Heart left ventricle (tissue), 16 donors: ENCODE data around the gene FARP1. TPM values are rescaled to one million over a fixed set of nuclear protein-coding genes. Genes with fewer than 3 reads are reported as not detected.
A peak's percentile ranks its signal among the peaks of the same experiment; 100 is the strongest.

Experiments used
- ATAC-seq, 4 donors: fragments of 200-7000 bp; cut with Tn5 transposase; one replicate each; pipeline ENCODE4 v1.9.1; 2020 to 2022; ENCODE audit warnings: moderate library complexity in 4 of 4, mild to moderate bottlenecking in 3 of 4, moderate number of reproducible peaks in 1 of 4
- DNase-seq, 5 donors: peaks; one replicate each; pipeline ENCODE4 v3.0.0-alpha.2; 2020
- H3K27ac ChIP-seq, 12 donors: fragments of 200-600 bp; sonication (generic) in 4 of 12; one replicate each; pipeline versions ENCODE4 v1.5.0 to v1.8.0; 2016 to 2022; ENCODE audit warnings: mild to moderate bottlenecking in 2 of 12
- H3K27me3 ChIP-seq, 9 donors: fragments of 200-600 bp; sonication (generic) in 2 of 9; one replicate each; pipeline versions ENCODE4 v1.5.1 to v1.8.0; 2016 to 2022; ENCODE audit warnings: mild to moderate bottlenecking in 3 of 9
- H3K36me3 ChIP-seq, 9 donors: fragments of 200-600 bp; sonication (generic) in 2 of 9; one replicate each; pipeline versions ENCODE4 v1.5.0 to v1.8.0; 2018 to 2022; ENCODE audit warnings: mild to moderate bottlenecking in 2 of 9
- H3K4me1 ChIP-seq, 12 donors: fragments of 200-600 bp; sonication (generic) in 4 of 12; one replicate each; pipeline versions ENCODE4 v1.5.0 to v1.8.0; 2016 to 2022; ENCODE audit warnings: mild to moderate bottlenecking in 3 of 12
- H3K4me3 ChIP-seq, 12 donors: fragments of 200-600 bp; sonication (generic) in 4 of 12; one replicate each; pipeline versions ENCODE4 v1.5.0 to v1.8.0; 2017 to 2022; ENCODE audit warnings: mild to moderate bottlenecking in 9 of 12, moderate library complexity in 4 of 12
- H3K9me3 ChIP-seq, 12 donors: fragments of 200-600 bp; sonication (generic) in 4 of 12; one replicate each; pipeline versions ENCODE4 v1.5.0 to v1.8.0; 2016 to 2022; ENCODE audit warnings: mild to moderate bottlenecking in 1 of 12
- POLR2A ChIP-seq, 2 donors: fragments of 450-650 bp; IDR thresholded peaks; one replicate each; pipeline ENCODE4 v1.6.1; 2017; ENCODE audit warnings: antibody characterized with exemption in 2 of 2, mild to moderate bottlenecking in 2 of 2, moderate library complexity in 2 of 2
- WGBS, 4 donors: extraction: QIAGEN DNeasy Blood & Tissue Kit in 2 of 4; methylation state at CpG; one replicate each; pipeline versions ENCODE4 v1.1.5 to v1.1.7; 2013 to 2018; 5-methylcytosine and 5-hydroxymethylcytosine counted together
- intact Hi-C, 10 donors: fragments of 100-400 bp; cut with DNase I; formaldehyde crosslinking; loops; one replicate each; pipeline versions ENCODE4 v1.11.1 to v1.14.2; 2022
- polyA plus RNA-seq, 2 donors: library from polyadenylated mRNA; stranded (reverse); fragments of 200-250 nt; gene quantifications; one replicate each; pipeline ENCODE4 v1.2.3, GENCODE V29; 2013
- total RNA-seq, 9 donors: library from RNA; depleted of rRNA in 2 of 9; stranded (reverse); fragments of >200 nt in 2 of 9; fragmentation: NEBNext Ultra II Directional in 3 of 9; extraction: Animal tissue kit (Norgen Biotek cat#: 25700) in 3 of 9; gene quantifications; one replicate each; pipeline versions ENCODE4 v1.1.0 to v1.2.4, GENCODE V29; 2016 to 2023
- TF ChIP-seq, protein P1 (sequence below), 12 donors: fragments of 200-600 bp; sonication (generic) in 4 of 12; IDR thresholded peaks; one replicate each; pipeline versions ENCODE4 v1.5.0 to v1.8.0; 2018 to 2022; ENCODE audit warnings: antibody characterized with exemption in 12 of 12, mild to moderate bottlenecking in 5 of 12
- donor health status: ischemic (EF 13 %, LVEDD 7.1; RV severe dilation, severe dysfunction).
- donor health status: healthy with polysubstance abuse.
- donor health status: DM: no; HTN: yes; CAD: no.
- donor health status: DM: no; HTN: no; CAD: no.
- donor health status: ischemic (EF 25% LVEDD 6.9; RV normal size, moderate dysfunction).
- donor health status: ischemic (EF 25% LVEDD 5.7; RV mildly dilated, moderate dysfunction).
- donor health status: healthy.
- donor health status: DM: yes; HTN: yes; CAD: no.
- donor health status: ischemic (EF 35%, LVEDD 5.7; RV mildly dilated, moderate dysfunction).
- donor health status: nonischemic (EF 11% LVEDD 7.7; RV severe dilation, severe dysfunction).
- donor health status: DM: yes; HTN: yes; CAD: no.
- donor health status: PGD.
- donor health status: ischemic (EF 29% LVEDD 5.4; RV normal size, mild dysfunction).
- donor health status: nonischemic (EF 23%, LVEDD 6.1; RV moderate dilation, normal function).

FARP1 gene
- total and polyA plus RNA-seq, 11 donors: 7.7 to 51.8 (median 22.3) TPM

DNA sequence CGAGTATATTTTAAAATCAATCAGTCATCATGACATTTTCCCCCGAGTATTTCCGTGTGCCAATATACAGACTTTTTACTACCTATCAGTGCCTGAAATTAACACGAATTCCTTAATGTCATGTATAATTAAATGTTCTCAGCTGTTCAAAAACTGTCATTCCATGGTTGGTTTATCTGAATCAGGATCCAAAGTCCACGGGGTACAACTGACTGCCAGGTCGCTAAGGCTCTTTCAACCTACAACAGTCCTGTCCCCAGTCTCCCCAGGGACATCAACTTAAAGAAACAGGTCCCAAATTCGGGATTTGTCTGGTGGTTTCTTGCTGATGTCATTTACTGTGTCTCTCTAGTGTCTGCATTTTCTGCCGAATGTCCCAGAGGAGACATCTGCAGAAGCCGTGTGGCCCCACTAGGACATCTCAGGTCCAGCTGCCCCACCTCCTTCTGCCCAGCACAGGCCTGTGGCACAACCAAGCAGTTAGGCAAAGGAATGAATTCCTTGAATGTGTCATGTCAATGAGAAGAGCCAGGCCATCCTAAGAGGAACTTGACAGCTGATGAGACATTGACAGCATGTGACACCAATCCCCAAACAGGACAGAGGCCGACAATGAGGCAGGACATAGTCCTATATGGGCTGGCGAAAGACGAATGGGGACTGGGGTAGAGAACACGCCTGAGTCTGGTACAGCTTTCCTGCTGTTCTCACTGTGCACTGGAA, 324.5 kb downstream of the FARP1 start:
- TF ChIP-seq, protein P1, sequence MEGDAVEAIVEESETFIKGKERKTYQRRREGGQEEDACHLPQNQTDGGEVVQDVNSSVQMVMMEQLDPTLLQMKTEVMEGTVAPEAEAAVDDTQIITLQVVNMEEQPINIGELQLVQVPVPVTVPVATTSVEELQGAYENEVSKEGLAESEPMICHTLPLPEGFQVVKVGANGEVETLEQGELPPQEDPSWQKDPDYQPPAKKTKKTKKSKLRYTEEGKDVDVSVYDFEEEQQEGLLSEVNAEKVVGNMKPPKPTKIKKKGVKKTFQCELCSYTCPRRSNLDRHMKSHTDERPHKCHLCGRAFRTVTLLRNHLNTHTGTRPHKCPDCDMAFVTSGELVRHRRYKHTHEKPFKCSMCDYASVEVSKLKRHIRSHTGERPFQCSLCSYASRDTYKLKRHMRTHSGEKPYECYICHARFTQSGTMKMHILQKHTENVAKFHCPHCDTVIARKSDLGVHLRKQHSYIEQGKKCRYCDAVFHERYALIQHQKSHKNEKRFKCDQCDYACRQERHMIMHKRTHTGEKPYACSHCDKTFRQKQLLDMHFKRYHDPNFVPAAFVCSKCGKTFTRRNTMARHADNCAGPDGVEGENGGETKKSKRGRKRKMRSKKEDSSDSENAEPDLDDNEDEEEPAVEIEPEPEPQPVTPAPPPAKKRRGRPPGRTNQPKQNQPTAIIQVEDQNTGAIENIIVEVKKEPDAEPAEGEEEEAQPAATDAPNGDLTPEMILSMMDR (IDR thresholded peaks at IDR 0.05): no peak
- TF ChIP-seq POLR2A (IDR thresholded peaks at IDR 0.05): no peak
- peaks cover 3 to 61% (median 33%) of the 10 kb centered on the region in 12 donors for H3K4me1 ChIP-seq
- H3K27ac ChIP-seq: peak overlapping the region in 9 of 12 donors; percentile 2 to 69 (median 59)
- no peak overlapping the region for H3K4me3 ChIP-seq
- intact Hi-C loops: loop anchor here in 1 of 10 donors (5.0 kb wide), 1 partner anchor 110 kb away; the partner anchor contains the start of gene STK24
- WGBS, 4 donors: 55 to 62% (median 59%) methylated on average over 11 to 13 of the region's 13 CpGs
- peak; percentile 71 to 88 (median 87) for ATAC-seq
- DNase-seq: peak in 2 of 5 donors; percentile 67
- H3K9me3 ChIP-seq: no peaks in the 10 kb centered on the region
- H3K27me3 ChIP-seq: no peaks in the 10 kb centered on the region
- peaks cover 0 to 91% (median 48%) of the 10 kb centered on the region in 9 donors for H3K36me3 ChIP-seq

DNA sequence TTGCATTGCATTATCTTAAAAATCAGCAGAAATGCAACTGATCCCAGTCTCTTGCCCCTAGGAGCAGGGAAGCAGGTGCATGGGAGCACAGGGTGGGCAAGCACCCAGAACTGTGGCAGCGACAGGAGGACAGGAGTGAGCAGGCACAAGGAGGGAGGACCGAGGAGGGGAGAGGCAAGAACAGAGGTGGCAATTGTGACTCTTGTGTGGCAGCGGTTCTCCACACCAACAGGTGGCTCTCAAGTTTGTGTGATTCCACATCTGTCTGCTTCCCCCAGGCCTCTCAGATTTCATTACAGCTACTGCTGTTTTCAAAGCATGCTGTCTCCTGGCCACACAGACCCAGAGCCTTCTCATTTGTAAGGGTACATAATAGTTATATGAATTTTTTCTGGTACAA, 325.5 kb downstream of the FARP1 start:
- WGBS, 4 donors: 55 to 69% (median 65%) methylated on average over 3 of the region's 3 CpGs
- H3K27me3 ChIP-seq: no peaks in the 10 kb centered on the region
- peak overlapping the region in 9 of 12 donors; percentile 2 to 69 (median 59) for H3K27ac ChIP-seq
- ATAC-seq (peak in 1 of 4 donors; percentile 5), DNase-seq (no peak)
- intact Hi-C loops: loop anchor here in 1 of 10 donors (5.0 kb wide), 1 partner anchor 109 kb away; the partner anchor contains the start of gene STK24
- H3K4me1 ChIP-seq: peaks cover 2 to 63% (median 26%) of the 10 kb centered on the region in 12 donors
- no peaks in the 10 kb centered on the region for H3K9me3 ChIP-seq
- TF ChIP-seq POLR2A (IDR thresholded peaks at IDR 0.05): no peak
- TF ChIP-seq, protein P1 (IDR thresholded peaks at IDR 0.05): no peak
- H3K4me3 ChIP-seq: no peak overlapping the region
- peaks cover 0 to 85% (median 49%) of the 10 kb centered on the region in 9 donors for H3K36me3 ChIP-seq

DNA sequence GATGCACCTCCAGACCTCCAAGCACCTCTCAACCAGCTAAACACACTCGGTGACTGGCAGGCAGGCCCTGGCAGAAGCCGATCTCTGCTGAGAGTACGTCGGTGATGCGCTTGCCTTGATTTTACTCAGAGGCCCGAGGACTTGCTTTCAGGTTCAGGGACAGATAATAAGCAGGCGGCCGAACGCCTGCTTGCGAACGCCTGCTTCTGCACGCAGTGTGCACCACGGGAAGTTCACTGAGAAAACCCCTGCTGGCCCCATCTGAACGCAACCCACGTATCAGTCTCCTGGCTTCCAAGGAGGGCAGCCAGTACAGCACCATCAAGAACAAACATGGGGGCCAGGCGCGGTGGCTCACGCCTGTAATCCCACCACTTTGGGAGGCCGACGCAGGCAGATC, 326.0 kb downstream of the FARP1 start:
- peaks cover 3 to 63% (median 24%) of the 10 kb centered on the region in 12 donors for H3K4me1 ChIP-seq
- H3K36me3 ChIP-seq: peaks cover 0 to 85% (median 47%) of the 10 kb centered on the region in 9 donors
- ATAC-seq: no peak
- intact Hi-C loops: loop anchor here in 1 of 10 donors (5.0 kb wide), 1 partner anchor 108 kb away; the partner anchor contains the start of gene STK24
- no peak for DNase-seq
- WGBS, 4 donors: 89 to 93% (median 91%) methylated on average over 19 to 20 of the region's 20 CpGs
- H3K27ac ChIP-seq: peak overlapping the region in 2 of 12 donors; percentile 19 to 39
- H3K27me3 ChIP-seq: no peaks in the 10 kb centered on the region
- TF ChIP-seq, protein P1 (IDR thresholded peaks at IDR 0.05): no peak
- no peak for TF ChIP-seq POLR2A (IDR thresholded peaks at IDR 0.05)
- no peaks in the 10 kb centered on the region for H3K9me3 ChIP-seq
- H3K4me3 ChIP-seq: no peak overlapping the region

DNA sequence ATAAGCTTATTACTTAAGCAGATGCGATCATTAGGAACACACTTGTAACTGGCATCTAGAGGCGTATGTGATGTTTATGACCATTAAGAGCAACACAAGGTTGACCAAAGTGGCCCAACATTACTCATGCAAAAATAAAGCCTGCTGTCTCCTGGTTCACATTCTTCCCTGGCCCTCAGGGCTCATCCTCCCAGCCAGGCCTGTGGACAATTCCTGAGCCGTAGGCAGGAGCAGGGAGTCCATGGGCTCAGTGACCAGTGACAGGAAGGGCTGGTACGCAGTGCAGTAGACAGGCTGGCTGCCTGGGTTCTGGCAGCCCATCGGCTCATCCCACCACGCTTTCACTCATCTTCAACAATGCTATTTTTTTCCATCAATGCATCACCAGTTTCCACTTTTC, 328.0 kb downstream of the FARP1 start:
- H3K27me3 ChIP-seq: no peaks in the 10 kb centered on the region
- no peak overlapping the region for H3K4me3 ChIP-seq
- no peak for DNase-seq
- H3K4me1 ChIP-seq: peaks cover 3 to 70% (median 26%) of the 10 kb centered on the region in 12 donors
- peak overlapping the region in 1 of 12 donors; percentile 70 for H3K27ac ChIP-seq
- WGBS, 4 donors: 76 to 93% (median 85%) methylated on average over 6 of the region's 6 CpGs
- intact Hi-C loops: loop anchor here in 2 of 10 donors (5.0 to 10.0 kb wide), 2 partner anchors 106 to 184 kb away; partner anchors contain the start of gene STK24 (in 1 of the 2)
- H3K36me3 ChIP-seq: peaks cover 0 to 80% (median 45%) of the 10 kb centered on the region in 9 donors
- TF ChIP-seq, protein P1 (IDR thresholded peaks at IDR 0.05): no peak
- TF ChIP-seq POLR2A (IDR thresholded peaks at IDR 0.05): no peak
- no peak for ATAC-seq
- H3K9me3 ChIP-seq: no peaks in the 10 kb centered on the region
